NCI-H748 (cell line): ENCODE measurements around the gene PRKAA1.
"Not testable (repeated sequence)": the region's sequence is repeated elsewhere in the genome, so short reads cannot be mapped to it uniquely, and the experiment has no call there.

Experiments
- DNase-seq: peaks from one replicate; lab custom pipeline; 2025; ENCODE audit not compliant: unreplicated experiment; lab: John Stamatoyannopoulos, UW

Gene PRKAA1

GRCh38 chr5:40734986-40735385, 63.2 kb downstream of the PRKAA1 start:
- no peak for DNase-seq

DNA sequence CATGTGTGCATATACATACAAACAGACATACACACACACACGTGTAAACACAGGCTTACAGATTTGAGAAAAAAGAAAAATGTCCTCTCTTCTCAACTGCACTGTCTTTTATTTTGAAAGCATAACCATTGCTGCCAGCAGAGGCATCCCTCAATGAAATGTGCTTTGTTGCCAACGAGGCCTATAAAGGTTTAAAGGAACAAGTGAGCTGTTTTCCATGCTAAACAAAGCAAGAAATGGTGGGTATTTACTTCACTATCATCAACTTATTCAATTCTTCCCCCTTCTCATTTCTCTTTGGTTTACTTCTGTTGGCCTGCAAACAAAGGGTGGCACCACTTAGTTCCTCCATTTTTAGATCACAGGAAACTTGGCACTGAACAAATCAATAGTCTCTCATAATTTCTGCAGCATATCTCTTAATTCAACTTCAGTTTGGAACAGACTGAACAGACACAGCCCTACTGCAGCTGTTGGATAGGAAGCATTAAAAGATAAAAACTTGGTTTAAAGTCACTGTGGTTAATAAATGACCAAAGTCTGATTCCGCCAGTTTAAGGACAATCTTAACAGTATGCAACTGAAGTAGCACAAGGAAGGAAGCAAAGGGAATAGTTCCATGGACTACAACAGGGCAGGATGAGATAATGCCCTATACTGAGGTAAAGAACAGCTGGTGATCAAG, 64.2 kb downstream of the PRKAA1 start:
- no peak for DNase-seq

DNA sequence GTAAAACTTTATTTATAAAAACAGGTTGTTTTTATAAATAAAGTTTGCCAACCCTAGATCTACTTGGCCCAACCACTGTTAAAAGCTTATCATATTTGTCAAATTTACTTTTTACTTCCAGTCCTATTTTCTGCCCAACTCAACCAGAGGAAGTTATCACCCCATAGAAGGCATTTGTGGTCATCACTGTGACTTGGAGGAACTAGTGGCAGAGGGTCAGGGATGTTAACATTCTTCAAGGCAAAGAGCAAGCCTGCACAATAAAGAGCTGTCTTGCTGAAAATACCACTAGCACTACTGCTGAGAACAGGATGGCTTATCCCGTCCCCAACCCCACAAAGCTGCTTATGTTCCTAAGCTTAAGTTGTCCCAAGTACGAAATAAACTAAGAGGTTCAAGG, 64.7 kb downstream of the PRKAA1 start:
- DNase-seq: no peak

- DNase-seq: not testable (repeated sequence)
These were observed 75.7 kb downstream of the PRKAA1 start for GRCh38 chr5:40722497-40722911.

- DNase-seq: no peak
These were observed 78.1 kb downstream of the PRKAA1 start for GRCh38 chr5:40720069-40720468.

DNA sequence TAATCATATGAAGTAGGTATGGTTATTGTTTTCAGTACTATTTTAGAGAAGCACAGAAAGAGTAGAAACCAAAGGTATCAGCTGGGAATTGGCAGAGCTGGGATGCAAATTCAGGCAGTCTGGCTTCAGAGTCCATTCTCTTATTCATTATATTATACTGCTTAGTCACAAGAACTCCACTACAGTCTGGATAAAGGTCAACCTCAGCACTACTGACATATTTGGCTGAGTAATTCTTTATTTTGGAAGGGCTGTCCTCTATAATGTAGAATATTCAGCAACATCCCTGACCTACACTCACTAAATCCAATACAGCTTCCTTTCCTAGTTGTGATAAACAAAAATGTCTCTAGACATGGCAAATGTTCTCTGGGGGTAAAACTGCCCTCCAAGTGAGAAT, 80.9 kb downstream of the PRKAA1 start:
- no peak for DNase-seq

- DNase-seq: no peak
These were observed 81.6 kb downstream of the PRKAA1 start for GRCh38 chr5:40716590-40716989.

DNA sequence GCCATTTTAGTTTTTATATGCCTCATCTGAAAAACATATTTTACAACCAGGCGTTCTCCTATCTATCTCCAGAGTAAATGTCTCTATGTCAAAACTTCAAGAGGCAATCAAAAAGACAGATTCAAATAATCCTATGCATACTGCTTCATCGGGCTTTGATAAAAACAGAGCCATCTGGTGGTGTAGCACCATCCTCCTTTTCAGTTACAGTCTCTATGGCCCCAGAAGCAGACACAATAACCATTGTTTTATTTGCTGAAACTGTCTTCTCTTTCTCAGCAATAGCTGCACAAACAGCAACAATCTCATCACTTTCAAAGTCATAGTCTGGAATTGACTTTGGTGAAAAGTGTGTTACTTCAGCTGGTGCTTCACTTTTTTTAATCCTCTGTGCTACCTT, 82.2 kb downstream of the PRKAA1 start:
- DNase-seq: peak; percentile 32

GRCh38 chr5:40714001-40714400, 84.2 kb downstream of the PRKAA1 start:
- no peak for DNase-seq

DNA sequence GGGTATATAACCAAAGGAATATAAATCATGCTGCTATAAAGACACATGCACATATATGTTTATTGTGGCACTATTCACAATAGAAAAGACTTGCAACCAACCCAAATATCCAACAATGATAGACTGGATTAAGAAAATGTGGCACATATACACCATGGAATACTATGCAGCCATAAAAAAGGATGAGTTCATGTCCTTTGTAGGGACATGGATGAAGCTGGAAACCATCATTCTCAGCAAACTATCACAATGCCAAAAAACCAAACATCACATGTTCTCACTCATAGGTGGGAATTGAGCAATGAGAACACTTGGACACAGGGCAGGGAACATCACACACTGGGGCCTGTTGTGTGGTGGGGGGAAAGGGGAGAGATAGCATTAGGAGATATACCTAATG, 87.6 kb downstream of the PRKAA1 start:
- not testable (repeated sequence) for DNase-seq
